Measurements from ENCODE around the gene ENPEP. TPM values are rescaled to one million over a fixed set of nuclear protein-coding genes. Genes with fewer than 3 reads are reported as not detected.

ENPEP gene
- total and polyA plus RNA-seq, 2 experiments from 2014 or later = 3.7 to 8.7 TPM

GRCh38 chr4:110487873-110488272 lies 11.9 kb downstream of the ENPEP start:
- no peaks in the 10 kb centered on the region for H4K20me1 ChIP-seq (ENCODE audit: insufficient read depth, poor library complexity, severe bottlenecking)
- H2AFZ ChIP-seq = no peak overlapping the region

DNA sequence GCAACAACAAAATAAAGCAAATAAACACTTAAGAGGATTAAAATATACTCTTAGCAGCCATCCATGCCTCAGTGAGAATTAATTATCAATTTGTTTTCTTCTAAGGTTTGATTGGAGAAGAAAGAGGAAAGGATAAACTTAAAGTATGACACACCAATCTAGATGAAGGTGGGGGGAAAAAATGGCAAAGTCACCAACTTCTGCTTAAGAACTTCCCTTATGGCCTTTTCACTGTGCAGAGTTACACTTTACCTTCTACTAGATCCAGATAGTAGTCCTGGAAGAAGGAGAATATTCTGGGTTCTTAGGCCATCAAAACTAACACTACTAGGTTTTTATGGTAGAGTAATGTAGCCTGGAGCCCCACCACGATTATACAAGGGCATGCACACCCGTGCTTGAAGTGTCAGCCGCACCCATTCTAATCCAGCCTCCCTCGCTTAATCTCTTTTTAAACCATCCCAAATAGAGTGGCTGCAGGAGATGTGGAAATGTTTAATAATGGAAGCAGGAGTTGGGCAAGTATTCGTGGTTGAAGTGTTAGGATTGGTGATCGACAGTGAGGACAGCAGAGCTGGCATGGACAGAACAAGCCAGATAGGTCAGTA lies 14.1 kb downstream of the ENPEP start:
- TF ChIP-seq CTCF (IDR thresholded peaks at IDR 0.05; ENCODE audit: poor library complexity) = no peak
- no peak overlapping the region for H3K27ac ChIP-seq
- no peaks in the 10 kb centered on the region for H4K20me1 ChIP-seq (ENCODE audit: insufficient read depth, poor library complexity, severe bottlenecking)
- no peaks in the 10 kb centered on the region for H3K27me3 ChIP-seq
- H3K79me2 ChIP-seq = no peaks in the 10 kb centered on the region
- no peak overlapping the region for H3K4me2 ChIP-seq
- H3K9me2 ChIP-seq (replicated peaks; ENCODE audit: insufficient read depth) = no peaks in the 10 kb centered on the region
- WGBS (ENCODE audit: low lambda C conversion rate, missing lambda C conversion rate) = 74% methylated on average over 6 of the region's 6 CpGs
- no peak overlapping the region for H3K4me3 ChIP-seq
- no peak overlapping the region for H2AFZ ChIP-seq
- no peaks in the 10 kb centered on the region for H3K36me3 ChIP-seq (replicated peaks; ENCODE audit: insufficient read depth, low read depth)
- peaks cover 34% of the 10 kb centered on the region for H3K4me1 ChIP-seq (ENCODE audit: insufficient read depth)
- no peaks in the 10 kb centered on the region for H3K9me3 ChIP-seq (ENCODE audit: low read depth)
- DNase-seq (ENCODE audit: low spot score) = no peak

More at GRCh38 chr4:110487873-110488272, 11.9 kb downstream of the ENPEP start:
- Histone ChIP-seq H3K9me3 (ENCODE audit: low read depth) (no peaks in the 10 kb centered on the region), H3K36me3 (replicated peaks; ENCODE audit: insufficient read depth, low read depth) (no peaks in the 10 kb centered on the region), H3K9me2 (replicated peaks; ENCODE audit: insufficient read depth) (no peaks in the 10 kb centered on the region), H3K79me2 (no peaks in the 10 kb centered on the region), H3K27me3 (no peaks in the 10 kb centered on the region), H3K4me3 (no peak overlapping the region), H3K27ac (peak overlapping the region; percentile 49), H3K4me2 (peak overlapping the region; percentile 48), H3K4me1 (ENCODE audit: insufficient read depth) (peaks cover 34% of the 10 kb centered on the region)
- TF ChIP-seq EZH2phosphoT487 (IDR thresholded peaks at IDR 0.05; ENCODE audit: low read depth, severe bottlenecking, unreplicated experiment) = no peak
- TF ChIP-seq EZH2 (IDR thresholded peaks at IDR 0.05; ENCODE audit: borderline replicate concordance) = no peak
- TF ChIP-seq CTCF (IDR thresholded peaks at IDR 0.05; ENCODE audit: poor library complexity) = no peak
- peak; percentile 52 for DNase-seq (ENCODE audit: low spot score)

GRCh38 chr4:110492522-110492921 lies 16.6 kb downstream of the ENPEP start:
- no peaks in the 10 kb centered on the region for H4K20me1 ChIP-seq (ENCODE audit: insufficient read depth, poor library complexity, severe bottlenecking)
- no peak overlapping the region for H3K4me2 ChIP-seq
- no peak overlapping the region for H2AFZ ChIP-seq
- peaks cover 13% of the 10 kb centered on the region for H3K4me1 ChIP-seq (ENCODE audit: insufficient read depth)
- TF ChIP-seq EZH2 (IDR thresholded peaks at IDR 0.05; ENCODE audit: borderline replicate concordance) (no peak), CTCF (IDR thresholded peaks at IDR 0.05; ENCODE audit: poor library complexity) (no peak), EZH2phosphoT487 (IDR thresholded peaks at IDR 0.05; ENCODE audit: low read depth, severe bottlenecking, unreplicated experiment) (no peak)
- H3K4me3 ChIP-seq = no peak overlapping the region
- 92% methylated on average over 5 of the region's 5 CpGs for WGBS (ENCODE audit: low lambda C conversion rate, missing lambda C conversion rate)
- H3K9me2 ChIP-seq (replicated peaks; ENCODE audit: insufficient read depth) = no peaks in the 10 kb centered on the region
- H3K27ac ChIP-seq = no peak overlapping the region
- H3K36me3 ChIP-seq (replicated peaks; ENCODE audit: insufficient read depth, low read depth) = no peaks in the 10 kb centered on the region
- no peak for DNase-seq (ENCODE audit: low spot score)
- no peaks in the 10 kb centered on the region for H3K79me2 ChIP-seq
- H3K9me3 ChIP-seq (ENCODE audit: low read depth) = no peaks in the 10 kb centered on the region
- no peaks in the 10 kb centered on the region for H3K27me3 ChIP-seq

DNA sequence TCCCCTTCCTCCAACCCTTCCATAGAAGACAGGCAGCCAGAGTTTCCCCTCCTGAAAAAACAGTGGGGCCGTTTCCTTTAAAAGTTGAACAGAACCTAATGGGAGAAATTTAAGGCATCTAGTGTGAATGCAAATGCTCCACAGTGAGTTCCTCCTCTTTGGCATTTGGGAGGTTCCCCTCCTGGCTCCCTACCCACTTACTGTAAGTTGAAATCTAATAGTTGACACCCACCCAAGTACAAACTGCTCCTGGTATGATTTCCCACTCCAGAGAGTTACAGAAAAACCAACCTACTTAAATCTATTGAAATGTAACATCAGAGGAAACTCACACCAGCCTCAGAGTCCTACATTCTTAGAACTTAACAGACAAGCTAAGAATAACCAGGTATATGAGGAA lies 17.6 kb downstream of the ENPEP start:
- WGBS (ENCODE audit: low lambda C conversion rate, missing lambda C conversion rate) = 69% methylated on average over 1 of the region's 1 CpG
- Histone ChIP-seq H3K4me3 (no peak overlapping the region), H3K27ac (no peak overlapping the region), H2AFZ (no peak overlapping the region), H3K36me3 (replicated peaks; ENCODE audit: insufficient read depth, low read depth) (no peaks in the 10 kb centered on the region), H3K4me2 (no peak overlapping the region), H3K27me3 (no peaks in the 10 kb centered on the region), H3K79me2 (no peaks in the 10 kb centered on the region), H3K9me2 (replicated peaks; ENCODE audit: insufficient read depth) (no peaks in the 10 kb centered on the region), H3K4me1 (ENCODE audit: insufficient read depth) (peaks cover 3% of the 10 kb centered on the region), H4K20me1 (ENCODE audit: insufficient read depth, poor library complexity, severe bottlenecking) (no peaks in the 10 kb centered on the region), H3K9me3 (ENCODE audit: low read depth) (no peaks in the 10 kb centered on the region)
- TF ChIP-seq EZH2phosphoT487 (IDR thresholded peaks at IDR 0.05; ENCODE audit: low read depth, severe bottlenecking, unreplicated experiment) = no peak
- TF ChIP-seq EZH2 (IDR thresholded peaks at IDR 0.05; ENCODE audit: borderline replicate concordance) = no peak
- no peak for TF ChIP-seq CTCF (IDR thresholded peaks at IDR 0.05; ENCODE audit: poor library complexity)
- no peak for DNase-seq (ENCODE audit: low spot score)

All from hepatocyte (in vitro differentiated cells).